Measurements from ENCODE around the gene TMEM62. TPM values are rescaled to one million over a fixed set of nuclear protein-coding genes. Genes with fewer than 3 reads are reported as not detected.
"Not testable (repeated sequence)": the region's sequence is repeated elsewhere in the genome, so short reads cannot be mapped to it uniquely, and the experiment has no call there.

The TMEM62 gene
- total RNA-seq, 1 donor from 2014 or later, result 52.2 TPM

GRCh38 chr15:43196760-43197548, 63.6 kb downstream of the TMEM62 start:
- peaks cover 7% of the 10 kb centered on the region for H3K9me3 Mint-ChIP-seq
- no peak overlapping the region for H3K4me3 Mint-ChIP-seq
- POLR2A ChIA-PET, result no interaction called here
- peaks cover 14% of the 10 kb centered on the region for H3K4me1 Mint-ChIP-seq
- peak overlapping the region; percentile 78 for H3K27ac Mint-ChIP-seq
- no peaks in the 10 kb centered on the region for H3K27me3 Mint-ChIP-seq
- ATAC-seq (ENCODE audit: low read depth), result no peak
- TF ChIP-seq, protein P1, sequence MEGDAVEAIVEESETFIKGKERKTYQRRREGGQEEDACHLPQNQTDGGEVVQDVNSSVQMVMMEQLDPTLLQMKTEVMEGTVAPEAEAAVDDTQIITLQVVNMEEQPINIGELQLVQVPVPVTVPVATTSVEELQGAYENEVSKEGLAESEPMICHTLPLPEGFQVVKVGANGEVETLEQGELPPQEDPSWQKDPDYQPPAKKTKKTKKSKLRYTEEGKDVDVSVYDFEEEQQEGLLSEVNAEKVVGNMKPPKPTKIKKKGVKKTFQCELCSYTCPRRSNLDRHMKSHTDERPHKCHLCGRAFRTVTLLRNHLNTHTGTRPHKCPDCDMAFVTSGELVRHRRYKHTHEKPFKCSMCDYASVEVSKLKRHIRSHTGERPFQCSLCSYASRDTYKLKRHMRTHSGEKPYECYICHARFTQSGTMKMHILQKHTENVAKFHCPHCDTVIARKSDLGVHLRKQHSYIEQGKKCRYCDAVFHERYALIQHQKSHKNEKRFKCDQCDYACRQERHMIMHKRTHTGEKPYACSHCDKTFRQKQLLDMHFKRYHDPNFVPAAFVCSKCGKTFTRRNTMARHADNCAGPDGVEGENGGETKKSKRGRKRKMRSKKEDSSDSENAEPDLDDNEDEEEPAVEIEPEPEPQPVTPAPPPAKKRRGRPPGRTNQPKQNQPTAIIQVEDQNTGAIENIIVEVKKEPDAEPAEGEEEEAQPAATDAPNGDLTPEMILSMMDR (IDR thresholded peaks at IDR 0.05), result no peak
- intact Hi-C loops (cut with micrococcal nuclease), result no loop called here
- no peak for DNase-seq
- CTCF ChIA-PET, result interaction anchor here (5.7 kb wide), 1 partner anchor 7 kb away, joined by 22 read pairs; no protein-coding TSS in a partner anchor
- H3K36me3 Mint-ChIP-seq (ENCODE audit: low read depth), result peaks cover 57% of the 10 kb centered on the region

DNA sequence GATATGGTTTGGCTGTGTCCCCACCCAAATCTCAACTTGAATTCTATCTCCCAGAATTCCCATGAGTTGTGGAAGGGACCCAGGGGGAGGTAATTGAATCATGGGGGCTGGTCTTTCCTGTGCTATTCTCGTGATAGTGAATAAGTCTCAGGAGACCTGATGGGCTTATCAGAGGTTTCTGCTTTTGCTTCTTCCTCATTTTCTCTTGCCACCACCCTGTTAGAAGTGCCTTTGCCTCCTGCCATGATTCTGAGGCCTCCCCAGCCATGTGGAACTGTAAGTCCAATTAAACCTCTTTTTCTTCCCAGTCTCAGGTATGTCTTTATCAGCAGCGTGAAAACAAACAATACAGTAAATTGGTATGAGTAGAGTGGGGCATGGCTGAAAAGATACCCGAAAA, 64.4 kb downstream of the TMEM62 start:
- H3K9me3 Mint-ChIP-seq; DNase-seq; CTCF ChIA-PET; intact Hi-C loops (cut with micrococcal nuclease); ATAC-seq (ENCODE audit: low read depth); POLR2A ChIA-PET; H3K27me3 Mint-ChIP-seq; H3K4me3 Mint-ChIP-seq: not testable (repeated sequence)
- H3K27ac Mint-ChIP-seq, result peak overlapping the region; percentile 78
- peaks cover 49% of the 10 kb centered on the region for H3K36me3 Mint-ChIP-seq (ENCODE audit: low read depth)
- peaks cover 14% of the 10 kb centered on the region for H3K4me1 Mint-ChIP-seq

DNA sequence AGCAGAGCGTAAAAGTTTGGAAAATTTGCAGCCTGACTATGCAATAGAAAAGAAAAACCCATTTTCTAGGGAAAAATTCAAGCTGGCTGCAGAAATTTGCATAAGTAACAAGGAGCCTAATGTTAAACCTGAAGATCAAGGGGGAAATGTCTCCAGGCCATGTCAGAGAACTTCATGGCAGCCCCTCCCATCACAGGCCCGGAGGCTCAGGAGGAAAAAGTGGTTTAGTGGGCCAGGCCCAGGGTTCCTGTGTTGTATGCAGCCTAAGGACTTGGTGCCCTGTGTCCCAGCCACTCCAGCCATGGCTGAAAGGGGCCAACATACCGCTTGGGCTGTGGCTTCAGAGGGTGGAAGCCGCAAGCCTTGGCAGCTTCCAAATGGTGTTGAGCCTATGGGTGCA, 65.2 kb downstream of the TMEM62 start:
- DNase-seq; CTCF ChIA-PET; ATAC-seq (ENCODE audit: low read depth); POLR2A ChIA-PET; H3K27me3 Mint-ChIP-seq; intact Hi-C loops (cut with micrococcal nuclease); H3K27ac Mint-ChIP-seq; H3K9me3 Mint-ChIP-seq; H3K4me3 Mint-ChIP-seq: not testable (repeated sequence)
- peaks cover 43% of the 10 kb centered on the region for H3K36me3 Mint-ChIP-seq (ENCODE audit: low read depth)
- peaks cover 14% of the 10 kb centered on the region for H3K4me1 Mint-ChIP-seq

- intact Hi-C loops (cut with micrococcal nuclease), result no loop called here
- no peaks in the 10 kb centered on the region for H3K27me3 Mint-ChIP-seq
Observed at GRCh38 chr15:43198992-43199391, 65.6 kb downstream of the TMEM62 start.

GRCh38 chr15:43199945-43200488, 66.6 kb downstream of the TMEM62 start:
- POLR2A ChIA-PET, result no interaction called here
- DNase-seq, result no peak

More at GRCh38 chr15:43198992-43199391, 65.6 kb downstream of the TMEM62 start:
- H3K27ac Mint-ChIP-seq, result no peak overlapping the region
- peaks cover 43% of the 10 kb centered on the region for H3K36me3 Mint-ChIP-seq (ENCODE audit: low read depth)
- ChIA-PET CTCF (no interaction called here), POLR2A (no interaction called here)
- H3K4me1 Mint-ChIP-seq, result peaks cover 14% of the 10 kb centered on the region
- DNase-seq (no peak), ATAC-seq (ENCODE audit: low read depth) (no peak)
- TF ChIP-seq, protein P1 (IDR thresholded peaks at IDR 0.05), result no peak
- H3K4me3 Mint-ChIP-seq, result no peak overlapping the region
- H3K9me3 Mint-ChIP-seq, result peaks cover 7% of the 10 kb centered on the region

More at GRCh38 chr15:43199945-43200488, 66.6 kb downstream of the TMEM62 start:
- Mint-ChIP-seq H3K9me3 (peaks cover 7% of the 10 kb centered on the region), H3K4me1 (peaks cover 18% of the 10 kb centered on the region), H3K36me3 (ENCODE audit: low read depth) (peaks cover 34% of the 10 kb centered on the region), H3K27ac (no peak overlapping the region), H3K4me3 (no peak overlapping the region), H3K27me3 (no peaks in the 10 kb centered on the region)
- no peak for ATAC-seq (ENCODE audit: low read depth)
- TF ChIP-seq, protein P1 (IDR thresholded peaks at IDR 0.05), result no peak
- intact Hi-C loops (cut with micrococcal nuclease), result no loop called here
- CTCF ChIA-PET, result no interaction called here
